ENCODE measurements around the gene CCKAR.

The CCKAR gene

GRCh38 chr4:26459756-26460530, 30.3 kb downstream of the CCKAR start:
- peak; percentile 62 for DNase-seq (ENCODE audit: low spot score)

GRCh38 chr4:26459054-26459755, 31.1 kb downstream of the CCKAR start:
- peak; percentile 57 for DNase-seq (ENCODE audit: low spot score)

- peak; percentile 33 for DNase-seq (ENCODE audit: low spot score)
Observed at GRCh38 chr4:26458157-26458561, 32.1 kb downstream of the CCKAR start.

- no peak for DNase-seq (ENCODE audit: low spot score)
Observed at GRCh38 chr4:26457412-26457811, 32.9 kb downstream of the CCKAR start.

GRCh38 chr4:26455571-26455970, 34.7 kb downstream of the CCKAR start:
- no peak for DNase-seq (ENCODE audit: low spot score)

GRCh38 chr4:26454961-26455360, 35.3 kb downstream of the CCKAR start:
- no peak for DNase-seq (ENCODE audit: low spot score)

GRCh38 chr4:26452565-26453531, 37.4 kb downstream of the CCKAR start:
- DNase-seq (ENCODE audit: low spot score) = no peak

GRCh38 chr4:26451597-26451996, 38.7 kb downstream of the CCKAR start:
- DNase-seq (ENCODE audit: low spot score) = no peak

- DNase-seq (ENCODE audit: low spot score) = no peak
Observed at GRCh38 chr4:26450418-26450817, 39.9 kb downstream of the CCKAR start.

- no peak for DNase-seq (ENCODE audit: low spot score)
Observed at GRCh38 chr4:26447378-26447777, 42.9 kb downstream of the CCKAR start.

GRCh38 chr4:26441771-26442170, 48.5 kb downstream of the CCKAR start:
- no peak for DNase-seq (ENCODE audit: low spot score)

- no peak for DNase-seq (ENCODE audit: low spot score)
Observed at GRCh38 chr4:26441102-26441501, 49.2 kb downstream of the CCKAR start.

- no peak for DNase-seq (ENCODE audit: low spot score)
Observed at GRCh38 chr4:26434030-26434639, 56.1 kb downstream of the CCKAR start.

- DNase-seq (ENCODE audit: low spot score) = no peak
Observed at GRCh38 chr4:26433556-26433955, 56.7 kb downstream of the CCKAR start.

GRCh38 chr4:26432419-26432818, 57.9 kb downstream of the CCKAR start:
- DNase-seq (ENCODE audit: low spot score) = no peak

- DNase-seq (ENCODE audit: low spot score) = no peak
Observed at GRCh38 chr4:26431461-26432180, 58.7 kb downstream of the CCKAR start.

Measured in hepatic stellate cell (primary cell).